GM12878 (cell line): ENCODE results near the gene PCK1.
A peak's percentile ranks its signal among the peaks of the same experiment; 100 is the strongest.

Experiments used
- EP300 ChIP-seq, 2 experiments: fragments of 150-350 bp in 1 of 2; IDR thresholded peaks; 2 replicates each; pipeline ENCODE4 v1.6.1; 2011 to 2012; ENCODE audit warnings: low read depth in 2 of 2, low read length in 2 of 2, borderline replicate concordance in 1 of 2, improper control_type of control experiment in 1 of 2, inconsistent platforms in 1 of 2; ENCODE audit not compliant: control insufficient read depth in 1 of 2
- ZNF24 ChIP-seq: fragments of 450-650 bp; IDR thresholded peaks from 2 replicates; pipeline ENCODE4 v1.6.1; 2017; ENCODE audit warnings: antibody characterized with exemption, mild to moderate bottlenecking
- TF ChIP-seq, protein P1 (sequence below), 3 experiments: IDR thresholded peaks in 2 of 3; conservative IDR thresholded peaks in 1 of 3; 2 replicates each; pipeline ENCODE4 v1.5.1; 2011; ENCODE audit warnings: low read depth in 3 of 3, low read length in 3 of 3, mild to moderate bottlenecking in 3 of 3, control low read depth in 2 of 3, moderate library complexity in 2 of 3, inconsistent platforms in 1 of 3, mixed read lengths in 1 of 3; ENCODE audit not compliant: control insufficient read depth in 2 of 3, insufficient read depth in 1 of 3; ENCODE audit errors: extremely low read depth in 1 of 3

DNA sequence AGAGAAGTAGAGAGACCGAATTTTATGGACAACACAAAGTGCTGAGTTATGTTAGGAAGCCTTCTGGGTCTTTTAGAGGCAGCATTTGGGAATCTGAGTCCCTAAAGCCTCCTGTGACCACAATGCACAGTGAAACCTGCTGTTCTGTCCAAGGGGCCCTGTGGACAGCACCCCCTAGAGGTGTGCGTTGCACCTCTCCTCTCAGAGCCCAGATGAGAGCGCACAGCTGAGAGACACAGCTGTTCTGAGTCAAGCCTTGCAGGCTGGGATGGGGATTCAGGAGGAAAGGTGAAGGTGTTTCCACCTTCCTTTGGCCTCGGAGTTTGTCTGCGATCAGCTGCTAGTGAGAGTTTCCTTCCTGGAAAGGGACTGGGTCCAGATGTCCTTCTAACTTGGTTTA is 13.0 kb downstream of the PCK1 start:
- TF ChIP-seq, protein P1, sequence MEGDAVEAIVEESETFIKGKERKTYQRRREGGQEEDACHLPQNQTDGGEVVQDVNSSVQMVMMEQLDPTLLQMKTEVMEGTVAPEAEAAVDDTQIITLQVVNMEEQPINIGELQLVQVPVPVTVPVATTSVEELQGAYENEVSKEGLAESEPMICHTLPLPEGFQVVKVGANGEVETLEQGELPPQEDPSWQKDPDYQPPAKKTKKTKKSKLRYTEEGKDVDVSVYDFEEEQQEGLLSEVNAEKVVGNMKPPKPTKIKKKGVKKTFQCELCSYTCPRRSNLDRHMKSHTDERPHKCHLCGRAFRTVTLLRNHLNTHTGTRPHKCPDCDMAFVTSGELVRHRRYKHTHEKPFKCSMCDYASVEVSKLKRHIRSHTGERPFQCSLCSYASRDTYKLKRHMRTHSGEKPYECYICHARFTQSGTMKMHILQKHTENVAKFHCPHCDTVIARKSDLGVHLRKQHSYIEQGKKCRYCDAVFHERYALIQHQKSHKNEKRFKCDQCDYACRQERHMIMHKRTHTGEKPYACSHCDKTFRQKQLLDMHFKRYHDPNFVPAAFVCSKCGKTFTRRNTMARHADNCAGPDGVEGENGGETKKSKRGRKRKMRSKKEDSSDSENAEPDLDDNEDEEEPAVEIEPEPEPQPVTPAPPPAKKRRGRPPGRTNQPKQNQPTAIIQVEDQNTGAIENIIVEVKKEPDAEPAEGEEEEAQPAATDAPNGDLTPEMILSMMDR (IDR thresholded peaks at IDR 0.05 in 2 of 3, conservative IDR thresholded peaks at IDR 0.05 in 1 of 3; ENCODE audit: control insufficient read depth in 2 of 3, extremely low read depth in 1 of 3, insufficient read depth in 1 of 3, low read depth in 3 of 3, low read length in 3 of 3), result 0 out of 6 replicates have a peak, but pooled peaks of 1 of the 3 experiments have one; percentile 20
- TF ChIP-seq EP300 (IDR thresholded peaks at IDR 0.05; ENCODE audit: borderline replicate concordance in 1 of 2, control insufficient read depth in 1 of 2, low read depth in 2 of 2, low read length in 2 of 2) (no peak), ZNF24 (no peak)
